ENCODE measurements around the gene CBX6. TPM values are rescaled to one million over a fixed set of nuclear protein-coding genes. Genes with fewer than 3 reads are reported as not detected.

The CBX6 gene
- total and polyA plus RNA-seq, 2 of the 8 experiments (the other 6 are each of a cell fraction or from before 2014, with no cell fraction given): 10.6 to 27.5 TPM

GRCh38 chr22:38870791-38871359 is 1.1 kb downstream of the CBX6 start (continued):
- no peak for TF ChIP-seq FOSL1 (IDR thresholded peaks at IDR 0.05; ENCODE audit: insufficient read depth, low read depth, low read length)
- TF ChIP-seq CTBP2 (IDR thresholded peaks at IDR 0.05; ENCODE audit: borderline replicate concordance, insufficient read depth, insufficient read length, low read length): no peak
- TF ChIP-seq KDM1A (IDR thresholded peaks at IDR 0.05; ENCODE audit: borderline replicate concordance, low read length): no peak
